Cerebellar nuclear complex (tissue), 1 donor: ENCODE measurements around the gene TP73.

Experiments used
- DNase-seq, 2 experiments: peaks; one replicate each; lab custom pipeline; 2025; lab: John Stamatoyannopoulos, UW

Gene TP73

GRCh38 chr1:3729594-3730542 lies 77.6 kb downstream of the TP73 start:
- DNase-seq = no peak

- DNase-seq = no peak
These were observed 78.4 kb downstream of the TP73 start for GRCh38 chr1:3730543-3731247.

GRCh38 chr1:3731583-3732433 lies 79.5 kb downstream of the TP73 start:
- DNase-seq = no peak

- no peak for DNase-seq
These were observed 80.2 kb downstream of the TP73 start for GRCh38 chr1:3732434-3733093.

GRCh38 chr1:3733094-3733882 lies 81.0 kb downstream of the TP73 start:
- no peak for DNase-seq

GRCh38 chr1:3733883-3734589 lies 81.7 kb downstream of the TP73 start:
- DNase-seq = no peak

- no peak for DNase-seq
These were observed 82.3 kb downstream of the TP73 start for GRCh38 chr1:3734602-3735001.

GRCh38 chr1:3735027-3735681 lies 82.8 kb downstream of the TP73 start:
- no peak for DNase-seq

- DNase-seq = no peak
These were observed 83.4 kb downstream of the TP73 start for GRCh38 chr1:3735688-3736087.

- no peak for DNase-seq
These were observed 83.8 kb downstream of the TP73 start for GRCh38 chr1:3736131-3736561.

GRCh38 chr1:3736708-3737107 lies 84.4 kb downstream of the TP73 start:
- DNase-seq = no peak

GRCh38 chr1:3738943-3739342 lies 86.6 kb downstream of the TP73 start:
- no peak for DNase-seq

- no peak for DNase-seq
These were observed 87.7 kb downstream of the TP73 start for GRCh38 chr1:3740042-3740441.

- no peak for DNase-seq
These were observed 88.4 kb downstream of the TP73 start for GRCh38 chr1:3740752-3741151.

- no peak for DNase-seq
These were observed 89.5 kb downstream of the TP73 start for GRCh38 chr1:3741566-3742438.

- no peak for DNase-seq
These were observed 90.4 kb downstream of the TP73 start for GRCh38 chr1:3742439-3743298.

- DNase-seq = no peak
These were observed 91.1 kb downstream of the TP73 start for GRCh38 chr1:3743421-3743820.

- no peak for DNase-seq
These were observed 91.5 kb downstream of the TP73 start for GRCh38 chr1:3743826-3744225.
